ENCODE data around the gene AMER2.

AMER2 gene

GRCh38 chr13:25171517-25172302, at the start of gene AMER2:
TSS of gene AMER2 (minus strand) at chr13:25172288. CDS start at chr13:25171619, 669 bp downstream.
- peak; percentile 25 to 48 for DNase-seq

GRCh38 chr13:25218019-25218418, 45.9 kb upstream of the AMER2 start:
- no peak for DNase-seq

GRCh38 chr13:25217023-25217885, 45.2 kb upstream of the AMER2 start:
- no peak for DNase-seq

GRCh38 chr13:25215253-25215575, 43.1 kb upstream of the AMER2 start:
- DNase-seq: no peak

GRCh38 chr13:25214491-25215252, 42.6 kb upstream of the AMER2 start:
- DNase-seq: no peak

- no peak for DNase-seq
These were observed 41.6 kb upstream of the AMER2 start for GRCh38 chr13:25213715-25214114.

GRCh38 chr13:25210842-25211569, 38.9 kb upstream of the AMER2 start:
- no peak for DNase-seq

- DNase-seq: no peak
These were observed 35.3 kb upstream of the AMER2 start for GRCh38 chr13:25207291-25207810.

- DNase-seq: no peak
These were observed 32.8 kb upstream of the AMER2 start for GRCh38 chr13:25204863-25205262.

- no peak for DNase-seq
These were observed 31.1 kb upstream of the AMER2 start for GRCh38 chr13:25203127-25203740.

GRCh38 chr13:25200783-25201182, 28.7 kb upstream of the AMER2 start:
- no peak for DNase-seq

- DNase-seq: no peak
These were observed 26.6 kb upstream of the AMER2 start for GRCh38 chr13:25198647-25199046.

GRCh38 chr13:25196971-25197370, 24.9 kb upstream of the AMER2 start:
- no peak for DNase-seq

GRCh38 chr13:25192936-25193335, 20.8 kb upstream of the AMER2 start:
- no peak for DNase-seq

GRCh38 chr13:25192489-25192888, 20.4 kb upstream of the AMER2 start:
- no peak for DNase-seq

- DNase-seq: no peak
These were observed 20.0 kb upstream of the AMER2 start for GRCh38 chr13:25192052-25192451.

GRCh38 chr13:25190771-25191170, 18.7 kb upstream of the AMER2 start:
- no peak for DNase-seq

- no peak for DNase-seq
These were observed 18.2 kb upstream of the AMER2 start for GRCh38 chr13:25190256-25190655.

GRCh38 chr13:25187596-25187995, 15.5 kb upstream of the AMER2 start:
- DNase-seq: no peak

- DNase-seq: no peak
These were observed 14.1 kb upstream of the AMER2 start for GRCh38 chr13:25186187-25186586.

GRCh38 chr13:25181597-25181996, 9.5 kb upstream of the AMER2 start:
- no peak for DNase-seq

Data from NCI-H446 (cell line).